HG03378 (cell line): ENCODE results near the gene UVRAG.
"Not testable (repeated sequence)": the region's sequence is repeated elsewhere in the genome, so short reads cannot be mapped to it uniquely, and the experiment has no call there.

ENCODE experiments used
- ATAC-seq: cut with Tn5 transposase; IDR thresholded peaks from one replicate; pipeline ENCODE4 v1.9.1; 2021; ENCODE audit warnings: mild to moderate bottlenecking, moderate library complexity; ENCODE audit not compliant: unreplicated experiment

The UVRAG gene

GRCh38 chr11:75910426-75911145, 95.6 kb downstream of the UVRAG start:
- no peak for ATAC-seq

GRCh38 chr11:75911459-75911858, 96.4 kb downstream of the UVRAG start:
- ATAC-seq, result no peak

GRCh38 chr11:75913984-75914383, 99.0 kb downstream of the UVRAG start:
- no peak for ATAC-seq

GRCh38 chr11:75916882-75917281, 101.9 kb downstream of the UVRAG start:
- ATAC-seq, result no peak

- ATAC-seq, result no peak
Measured at GRCh38 chr11:75918331-75918730, 103.3 kb downstream of the UVRAG start.

- no peak for ATAC-seq
Measured at GRCh38 chr11:75919525-75919924, 104.5 kb downstream of the UVRAG start.

GRCh38 chr11:75920848-75921247, 105.8 kb downstream of the UVRAG start:
- no peak for ATAC-seq

- ATAC-seq, result no peak
Measured at GRCh38 chr11:75921808-75922207, 106.8 kb downstream of the UVRAG start.

- no peak for ATAC-seq
Measured at GRCh38 chr11:75924966-75925784, 110.2 kb downstream of the UVRAG start.

- no peak for ATAC-seq
Measured at GRCh38 chr11:75925785-75926164, 110.8 kb downstream of the UVRAG start.

- no peak for ATAC-seq
Measured at GRCh38 chr11:75929706-75930105, 114.7 kb downstream of the UVRAG start.

- ATAC-seq, result no peak
Measured at GRCh38 chr11:75930534-75930933, 115.5 kb downstream of the UVRAG start.

- ATAC-seq, result no peak
Measured at GRCh38 chr11:75931124-75931523, 116.1 kb downstream of the UVRAG start.

- ATAC-seq, result not testable (repeated sequence)
Measured at GRCh38 chr11:75933736-75934135, 118.7 kb downstream of the UVRAG start.

GRCh38 chr11:75934851-75935250, 119.8 kb downstream of the UVRAG start:
- ATAC-seq, result no peak

GRCh38 chr11:75938543-75938942, 123.5 kb downstream of the UVRAG start:
- no peak for ATAC-seq

- ATAC-seq, result no peak
Measured at GRCh38 chr11:75939516-75939915, 124.5 kb downstream of the UVRAG start.

GRCh38 chr11:75939992-75940391, 125.0 kb downstream of the UVRAG start:
- no peak for ATAC-seq

GRCh38 chr11:75940911-75941310, 125.9 kb downstream of the UVRAG start:
- no peak for ATAC-seq

GRCh38 chr11:75944515-75944914, 129.5 kb downstream of the UVRAG start:
- ATAC-seq, result no peak

GRCh38 chr11:75945446-75945845, 130.4 kb downstream of the UVRAG start:
- ATAC-seq, result no peak

GRCh38 chr11:75945947-75946346, 130.9 kb downstream of the UVRAG start:
- no peak for ATAC-seq
